ENCODE measurements around the gene SPEG. TPM values are rescaled to one million over a fixed set of nuclear protein-coding genes. Genes with fewer than 3 reads are reported as not detected.

Gene SPEG
- total and polyA plus RNA-seq, 10 donors = 0.74 to 8.2 (median 3.7) TPM

- TF ChIP-seq POLR2AphosphoS5 (IDR thresholded peaks at IDR 0.05) = no peak
- TF ChIP-seq CTCF (IDR thresholded peaks at IDR 0.05 in 8 of 11, conservative IDR thresholded peaks at IDR 0.05 in 3 of 11) = no peak
- TF ChIP-seq POLR2A (IDR thresholded peaks at IDR 0.05) = no peak
- 70 to 83% (median 76%) methylated on average over 4 of the region's 4 CpGs for WGBS, 5 donors
- H3K27me3 ChIP-seq (replicated peaks in 1 of 7) = peaks cover 9 to 75% (median 22%) of the 10 kb centered on the region in 7 donors
Observed at GRCh38 chr2:219414857-219415256, 19.8 kb upstream of the SPEG start.

GRCh38 chr2:219415580-219416234, 18.9 kb upstream of the SPEG start:
- DNase-seq = no peak
- WGBS, 5 donors = 62 to 83% (median 67%) methylated on average over 4 to 5 of the region's 5 CpGs
- peaks cover 0 to 19% (median 6%) of the 10 kb centered on the region in 8 donors for H3K9me3 ChIP-seq

More at GRCh38 chr2:219414857-219415256, 19.8 kb upstream of the SPEG start:
- H3K4me1 ChIP-seq = peaks cover 0 to 14% (median 6%) of the 10 kb centered on the region in 6 donors
- H3K9me3 ChIP-seq = peaks cover 0 to 19% (median 6%) of the 10 kb centered on the region in 8 donors
- DNase-seq = no peak
- H3K27ac ChIP-seq = no peak overlapping the region
- no peak overlapping the region for H3K4me3 ChIP-seq
- intact Hi-C loops (cut with DNase I; ENCODE audit: low total_unique reads) = no loop called here
- H3K36me3 ChIP-seq = no peaks in the 10 kb centered on the region

GRCh38 chr2:219416235-219416602, 18.4 kb upstream of the SPEG start:
- Histone ChIP-seq H3K27me3 (replicated peaks in 1 of 7) (peaks cover 9 to 80% (median 27%) of the 10 kb centered on the region in 7 donors), H3K36me3 (no peaks in the 10 kb centered on the region), H3K27ac (no peak overlapping the region), H3K9me3 (peaks cover 0 to 19% (median 6%) of the 10 kb centered on the region in 8 donors), H3K4me3 (no peak overlapping the region), H3K4me1 (peaks cover 0 to 14% (median 6%) of the 10 kb centered on the region in 6 donors)
- DNase-seq = no peak
- WGBS, 5 donors = 31 to 44% (median 39%) methylated on average over 3 of the region's 3 CpGs
- intact Hi-C loops (cut with DNase I; ENCODE audit: low total_unique reads) = no loop called here
- TF ChIP-seq CTCF (IDR thresholded peaks at IDR 0.05 in 8 of 11, conservative IDR thresholded peaks at IDR 0.05 in 3 of 11) (no peak), POLR2AphosphoS5 (IDR thresholded peaks at IDR 0.05) (no peak), POLR2A (IDR thresholded peaks at IDR 0.05) (no peak)

More at GRCh38 chr2:219415580-219416234, 18.9 kb upstream of the SPEG start:
- H3K4me1 ChIP-seq = peaks cover 0 to 14% (median 6%) of the 10 kb centered on the region in 6 donors
- no peak overlapping the region for H3K27ac ChIP-seq
- peaks cover 9 to 78% (median 27%) of the 10 kb centered on the region in 7 donors for H3K27me3 ChIP-seq (replicated peaks in 1 of 7)
- intact Hi-C loops (cut with DNase I; ENCODE audit: low total_unique reads) = no loop called here
- no peak overlapping the region for H3K4me3 ChIP-seq
- TF ChIP-seq CTCF (IDR thresholded peaks at IDR 0.05 in 8 of 11, conservative IDR thresholded peaks at IDR 0.05 in 3 of 11) (no peak), POLR2A (IDR thresholded peaks at IDR 0.05) (no peak), POLR2AphosphoS5 (IDR thresholded peaks at IDR 0.05) (no peak)
- H3K36me3 ChIP-seq = no peaks in the 10 kb centered on the region

GRCh38 chr2:219416938-219417337, 17.7 kb upstream of the SPEG start:
- Histone ChIP-seq H3K9me3 (peaks cover 0 to 17% (median 5%) of the 10 kb centered on the region in 8 donors), H3K4me3 (no peak overlapping the region), H3K4me1 (peaks cover 0 to 14% (median 6%) of the 10 kb centered on the region in 6 donors), H3K27ac (no peak overlapping the region), H3K27me3 (replicated peaks in 1 of 7) (peaks cover 9 to 80% (median 27%) of the 10 kb centered on the region in 7 donors), H3K36me3 (no peaks in the 10 kb centered on the region)
- no peak for DNase-seq
- 69 to 86% (median 85%) methylated on average over 4 of the region's 4 CpGs for WGBS, 5 donors
- TF ChIP-seq POLR2AphosphoS5 (IDR thresholded peaks at IDR 0.05) (no peak), POLR2A (IDR thresholded peaks at IDR 0.05) (no peak), CTCF (IDR thresholded peaks at IDR 0.05 in 8 of 11, conservative IDR thresholded peaks at IDR 0.05 in 3 of 11) (no peak)
- intact Hi-C loops (cut with DNase I; ENCODE audit: low total_unique reads) = no loop called here
